Common myeloid progenitor, CD34-positive (primary cell): ENCODE measurements around the gene NDEL1. TPM values are rescaled to one million over a fixed set of nuclear protein-coding genes. Genes with fewer than 3 reads are reported as not detected.

Source experiments
- CTCF ChIA-PET: fragments of 350-600 bp; sonication (Branson Sonifier 250); formaldehyde crosslinking; loops from one replicate; lab custom pipeline; 2021; ENCODE audit warnings: antibody characterized with exemption; lab: Charles Lee
- POLR2A ChIA-PET: fragments of 350-600 bp; sonication (Branson Sonifier 250); formaldehyde crosslinking; loops from one replicate; lab custom pipeline; 2021; ENCODE audit warnings: antibody characterized with exemption; lab: Charles Lee
- DNase-seq, 3 donors: peaks; one replicate each; pipeline versions ENCODE4 v3.0.0 to v3.0.0-alpha.2; 2013
- H3K27ac ChIP-seq, 2 experiments: 1 replicate in 1 of 2; 2 replicates in 1 of 2; pipeline ENCODE4 v1.7.0; 2013; ENCODE audit warnings: inconsistent platforms in 2 of 2, low read length in 2 of 2, mild to moderate bottlenecking in 2 of 2, low read depth in 1 of 2, moderate library complexity in 1 of 2; ENCODE audit not compliant: severe bottlenecking in 2 of 2, insufficient read depth in 1 of 2, poor library complexity in 1 of 2
- H3K27me3 ChIP-seq, 5 experiments: replicated peaks in 2 of 5; 1 replicate in 3 of 5; 2 replicates in 2 of 5; pipeline versions ENCODE4 v1.6.1 to v1.7.0; 2013; ENCODE audit warnings: low read length in 4 of 5, mild to moderate bottlenecking in 2 of 5, moderate library complexity in 2 of 5, inconsistent platforms in 1 of 5; ENCODE audit not compliant: insufficient read depth in 5 of 5, control insufficient read depth in 4 of 5
- H3K36me3 ChIP-seq, 4 experiments: 1 replicate in 2 of 4; 2 replicates in 2 of 4; pipeline versions ENCODE4 v1.6.1 to v1.7.0; 2013; ENCODE audit warnings: low read length in 3 of 4, control low read depth in 1 of 4, mild to moderate bottlenecking in 1 of 4; ENCODE audit not compliant: control insufficient read depth in 4 of 4, insufficient read depth in 4 of 4
- H3K4me1 ChIP-seq, 4 experiments: 1 replicate in 3 of 4; 2 replicates in 1 of 4; pipeline versions ENCODE4 v1.6.1 to v1.7.1; 2013; ENCODE audit warnings: low read length in 3 of 4, mild to moderate bottlenecking in 3 of 4, control low read depth in 1 of 4, inconsistent platforms in 1 of 4, moderate library complexity in 1 of 4; ENCODE audit not compliant: control insufficient read depth in 4 of 4, insufficient read depth in 4 of 4; ENCODE audit errors: control extremely low read depth in 1 of 4
- H3K4me3 ChIP-seq, 7 experiments: 1 replicate in 4 of 7; 2 replicates in 3 of 7; pipeline versions ENCODE4 v1.5.1 to v1.7.0; 2013; ENCODE audit warnings: mild to moderate bottlenecking in 7 of 7, low read length in 6 of 7, moderate library complexity in 6 of 7, inconsistent platforms in 2 of 7, low read depth in 2 of 7, control low read depth in 1 of 7; ENCODE audit not compliant: insufficient read depth in 4 of 7, control insufficient read depth in 1 of 7; ENCODE audit errors: extremely low read depth in 1 of 7
- H3K9me3 ChIP-seq, 5 experiments: 1 replicate in 4 of 5; 2 replicates in 1 of 5; pipeline versions ENCODE4 v1.6.1 to v1.7.1; 2013; ENCODE audit warnings: low read length in 4 of 5, mild to moderate bottlenecking in 2 of 5, inconsistent platforms in 1 of 5, low read depth in 1 of 5, moderate library complexity in 1 of 5; ENCODE audit not compliant: control insufficient read depth in 4 of 5, insufficient read depth in 2 of 5; ENCODE audit errors: control extremely low read depth in 1 of 5
- WGBS: methylation state at CpG from one replicate; pipeline ENCODE4 v1.1.5; 2013; ENCODE audit not compliant: insufficient coverage; 5-methylcytosine and 5-hydroxymethylcytosine counted together
- polyA plus RNA-seq: library from polyadenylated mRNA; unstranded; fragments of 120-200 nt; gene quantifications from one replicate; pipeline ENCODE4 v1.2.1, GENCODE V29; 2013

NDEL1 gene, protein sequence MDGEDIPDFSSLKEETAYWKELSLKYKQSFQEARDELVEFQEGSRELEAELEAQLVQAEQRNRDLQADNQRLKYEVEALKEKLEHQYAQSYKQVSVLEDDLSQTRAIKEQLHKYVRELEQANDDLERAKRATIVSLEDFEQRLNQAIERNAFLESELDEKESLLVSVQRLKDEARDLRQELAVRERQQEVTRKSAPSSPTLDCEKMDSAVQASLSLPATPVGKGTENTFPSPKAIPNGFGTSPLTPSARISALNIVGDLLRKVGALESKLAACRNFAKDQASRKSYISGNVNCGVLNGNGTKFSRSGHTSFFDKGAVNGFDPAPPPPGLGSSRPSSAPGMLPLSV
- 42.4 TPM for polyA plus RNA-seq

DNA sequence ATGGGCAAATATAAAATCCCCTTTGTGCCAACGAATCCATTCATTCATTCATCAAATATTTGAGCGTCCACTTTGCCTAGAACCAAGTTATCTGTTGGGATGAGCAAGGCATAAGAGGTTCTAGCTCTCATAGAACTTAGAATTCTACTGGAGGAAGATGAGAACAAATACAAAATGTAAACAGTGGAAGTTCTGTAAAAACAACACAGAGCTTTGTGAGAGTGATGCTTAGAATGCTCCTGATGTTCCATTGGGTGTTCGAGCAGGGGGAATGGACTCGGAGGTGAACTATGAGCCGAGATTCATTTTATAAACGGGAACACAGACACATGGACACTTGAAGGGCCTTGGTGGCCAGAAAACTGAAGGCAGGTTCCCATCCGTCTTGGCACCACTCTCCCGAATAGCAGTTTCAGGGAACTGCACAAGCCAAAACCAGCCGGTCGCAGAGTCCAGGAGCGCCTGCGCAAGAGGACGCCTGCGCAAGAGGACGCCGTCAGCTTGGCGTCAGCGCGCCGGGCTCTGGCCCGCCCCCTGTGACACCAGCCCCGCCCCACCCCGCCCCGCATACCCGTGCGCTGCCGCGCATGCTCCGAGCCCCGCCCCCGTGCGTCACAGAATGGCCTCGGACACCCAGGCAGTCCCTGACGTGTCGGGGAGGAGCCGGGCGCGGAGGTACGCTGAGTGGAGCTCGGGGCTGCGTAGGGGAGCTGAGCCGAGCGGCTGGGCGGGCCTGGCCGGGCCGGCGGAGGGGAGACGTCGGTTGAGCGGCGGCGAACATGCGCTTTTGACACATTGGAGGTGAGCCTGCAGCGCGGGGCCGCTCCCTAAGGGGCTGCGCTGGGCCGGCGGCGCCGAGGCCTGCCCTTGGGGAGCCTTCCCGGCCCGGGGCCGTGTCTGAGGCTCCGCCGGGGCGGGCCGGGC is at the start of gene NDEL1:
TSS of gene NDEL1 (plus strand) at position 640 of the 924 bp plus-strand sequence. CDS start 8,388 bp downstream, outside the sequence.
- Histone ChIP-seq H3K4me1 (peaks cover 3 to 19% (median 10%) of the 10 kb centered on the region in 4 experiments), H3K27ac (peak within 1 kb of the TSS; percentile 90 to 97), H3K9me3 (no peaks in the 10 kb centered on the region), H3K36me3 (peaks cover 0 to 9% (median 3%) of the 10 kb centered on the region in 4 experiments), H3K27me3 (no peaks in the 10 kb centered on the region), H3K4me3 (peak within 1 kb of the TSS; percentile 76 to 99 (median 94))
- CTCF ChIA-PET, result interaction anchor here (1.0 to 1.3 kb wide), 3 partner anchors 22 to 26 kb away, joined by 3 read pairs; no protein-coding TSS in a partner anchor
- WGBS, result under 1% methylated on average over 39 of the region's 68 CpGs
- POLR2A ChIA-PET, result interaction anchor here (0.5 to 1.2 kb wide), 5 partner anchors 14 to 429 kb away, joined by 3 to 5 read pairs (median 4); no protein-coding TSS in a partner anchor
- DNase-seq, result peak; percentile 97 to 98 (median 98)

DNA sequence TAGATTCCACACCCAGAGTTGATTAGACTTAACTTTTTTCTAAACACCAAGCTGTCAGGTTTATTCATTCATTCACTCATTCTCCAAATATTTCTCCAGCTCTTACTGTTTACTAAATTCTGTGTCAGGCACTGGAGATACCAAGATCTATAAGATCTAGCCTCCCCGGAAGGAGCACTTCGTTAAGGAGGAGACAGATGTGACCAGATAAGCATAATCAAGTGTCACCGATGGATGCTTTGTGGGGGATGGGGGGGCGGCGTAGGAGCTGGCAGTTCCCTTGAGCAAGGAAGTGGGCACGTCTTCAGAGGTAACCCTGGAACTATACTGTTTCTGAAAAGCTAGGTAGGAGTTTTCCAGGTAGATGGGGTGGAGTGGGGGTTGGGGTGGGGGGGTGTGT is 48.8 kb upstream of the NDEL1 start:
- DNase-seq, result no peak
- Histone ChIP-seq H3K36me3 (peaks cover 0 to 1% (median under 1%) of the 10 kb centered on the region in 4 experiments), H3K9me3 (no peaks in the 10 kb centered on the region), H3K27ac (no peak overlapping the region), H3K27me3 (no peaks in the 10 kb centered on the region), H3K4me3 (no peak overlapping the region), H3K4me1 (peaks cover 7 to 15% (median 11%) of the 10 kb centered on the region in 4 experiments)
- WGBS, result 56% methylated on average over 3 of the region's 6 CpGs
- ChIA-PET CTCF (interaction anchor here (1.1 kb wide), 1 partner anchor 23 kb away, joined by 3 read pairs; no protein-coding TSS in a partner anchor), POLR2A (no interaction called here)

DNA sequence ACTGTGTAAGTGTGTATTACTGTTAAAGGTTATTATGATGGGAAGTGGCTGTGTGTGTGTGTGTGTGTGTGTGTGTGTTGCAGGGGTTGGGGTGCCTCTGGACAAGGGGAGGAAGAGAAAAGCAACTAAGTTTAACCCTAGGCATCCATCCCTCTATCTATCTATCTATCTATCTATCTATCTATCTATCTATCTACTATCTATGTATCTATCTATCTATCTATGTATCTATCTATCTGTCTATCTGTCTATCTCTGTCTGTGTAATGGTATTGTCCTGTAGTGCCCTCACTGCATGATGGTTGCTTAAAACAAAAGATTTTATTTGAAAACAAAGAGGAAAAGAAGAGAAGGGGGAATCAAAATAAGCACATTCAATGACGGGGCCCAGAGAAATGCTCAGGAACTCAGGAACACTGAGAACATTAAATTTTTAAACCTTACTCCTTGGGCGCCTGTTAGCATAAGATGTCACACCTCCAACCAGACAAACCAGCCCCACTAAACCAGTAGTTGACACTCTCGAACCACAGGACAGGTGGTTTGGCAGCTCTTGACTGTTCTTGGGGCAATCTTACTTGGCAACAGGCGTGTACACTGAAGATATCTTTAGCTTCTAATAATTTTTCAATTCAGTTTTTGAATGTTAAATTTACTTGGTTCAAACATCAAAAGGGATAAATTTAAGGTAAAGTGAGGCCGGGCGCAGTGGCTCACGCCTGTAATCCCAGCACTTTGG is 47.6 kb upstream of the NDEL1 start:
- CTCF ChIA-PET, result no interaction called here
- no peak for DNase-seq
- H3K27me3 ChIP-seq, result no peaks in the 10 kb centered on the region
- POLR2A ChIA-PET, result no interaction called here
- 100% methylated on average over 5 of the region's 7 CpGs for WGBS
- no peak overlapping the region for H3K27ac ChIP-seq
- no peaks in the 10 kb centered on the region for H3K36me3 ChIP-seq
- H3K4me1 ChIP-seq, result peaks cover 0 to 10% (median 6%) of the 10 kb centered on the region in 4 experiments
- no peaks in the 10 kb centered on the region for H3K9me3 ChIP-seq
- no peak overlapping the region for H3K4me3 ChIP-seq

DNA sequence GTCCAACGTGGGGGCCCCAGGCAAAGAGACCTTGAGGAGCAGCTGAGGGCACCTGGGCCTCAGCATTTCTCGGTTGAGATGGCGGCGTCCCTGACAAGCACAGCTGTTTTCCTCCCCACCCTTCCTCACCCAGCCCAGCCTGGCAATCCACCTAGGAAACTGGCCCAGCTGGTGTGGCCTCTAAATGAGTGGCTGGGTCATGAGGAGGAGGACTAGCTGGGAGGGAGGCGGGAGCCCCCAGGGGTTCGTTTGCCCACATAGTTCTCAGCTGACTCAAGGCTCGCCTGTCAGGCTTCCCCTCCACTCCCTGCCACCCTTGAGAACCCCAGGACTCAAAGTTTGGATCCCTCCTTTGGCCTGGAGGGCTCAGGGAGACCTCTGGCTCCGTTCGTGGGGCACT is 44.0 kb upstream of the NDEL1 start:
- no peak for DNase-seq
- no peaks in the 10 kb centered on the region for H3K36me3 ChIP-seq
- CTCF ChIA-PET, result interaction anchor here (0.6 to 2.2 kb wide), 4 partner anchors 9 to 18 kb away, joined by 3 to 10 read pairs (median 4); partner anchors contain the start of gene RPL26
- H3K9me3 ChIP-seq, result no peaks in the 10 kb centered on the region
- POLR2A ChIA-PET, result interaction anchor here (0.6 kb wide), 1 partner anchor 133 kb away, joined by 3 read pairs; no protein-coding TSS in a partner anchor
- H3K27me3 ChIP-seq, result peaks cover 0 to 3% (median 2%) of the 10 kb centered on the region in 5 experiments
- no peak overlapping the region for H3K4me3 ChIP-seq
- H3K27ac ChIP-seq, result no peak overlapping the region
- peaks cover 0 to 10% (median 4%) of the 10 kb centered on the region in 4 experiments for H3K4me1 ChIP-seq
- 85% methylated on average over 6 of the region's 9 CpGs for WGBS

DNA sequence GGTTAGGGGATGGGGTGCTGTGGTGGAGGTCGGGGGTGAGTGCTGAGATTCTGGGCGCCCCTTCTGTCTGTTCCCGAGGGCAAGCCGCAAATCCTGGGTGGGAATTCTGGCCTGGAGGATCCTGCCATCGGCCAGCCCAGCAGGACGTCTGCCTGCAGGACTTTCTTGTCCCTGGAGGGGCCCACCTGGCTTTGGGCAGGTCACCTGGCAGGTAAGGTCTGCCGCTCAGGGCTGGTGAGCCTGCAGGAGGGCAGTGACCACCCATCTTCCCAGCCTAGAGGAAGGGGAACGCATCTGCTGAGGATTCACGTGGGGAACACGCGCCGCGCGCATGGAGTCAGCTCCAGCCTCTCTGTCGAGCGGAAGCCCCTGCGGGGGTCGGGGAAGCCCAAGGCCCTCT is 43.4 kb upstream of the NDEL1 start:
- Histone ChIP-seq H3K4me3 (no peak overlapping the region), H3K27ac (no peak overlapping the region), H3K9me3 (no peaks in the 10 kb centered on the region), H3K36me3 (no peaks in the 10 kb centered on the region), H3K27me3 (peaks cover 0 to 3% (median 2%) of the 10 kb centered on the region in 5 experiments), H3K4me1 (peaks cover 0 to 10% (median 4%) of the 10 kb centered on the region in 4 experiments)
- no peak for DNase-seq
- POLR2A ChIA-PET, result interaction anchor here (1.3 kb wide), 1 partner anchor 16 kb away, joined by 3 read pairs; the partner anchor contains the start of gene KRABD2
- CTCF ChIA-PET, result interaction anchor here (0.6 to 2.2 kb wide), 2 partner anchors 10 to 17 kb away, joined by 3 to 10 read pairs; partner anchors contain the start of gene RPL26
- WGBS, result 97% methylated on average over 18 of the region's 18 CpGs
